CD4-positive, alpha-beta T cell treated with Interleukin-4 for 1 hour (primary cell): ENCODE measurements around the gene SMOC2.
"Not testable (repeated sequence)": the region's sequence is repeated elsewhere in the genome, so short reads cannot be mapped to it uniquely, and the experiment has no call there.

ENCODE experiments used
- DNase-seq, 2 donors: peaks; one replicate each; pipeline ENCODE4 v3.0.0-alpha.2; 2020 to 2022

The SMOC2 gene

GRCh38 chr6:168666699-168667427, 225.9 kb downstream of the SMOC2 start:
- no peak for DNase-seq

- DNase-seq = no peak
Measured at GRCh38 chr6:168667428-168667805, 226.4 kb downstream of the SMOC2 start.

- no peak for DNase-seq
Measured at GRCh38 chr6:168670401-168670985, 229.5 kb downstream of the SMOC2 start.

GRCh38 chr6:168671028-168671862, 230.3 kb downstream of the SMOC2 start:
- no peak for DNase-seq

GRCh38 chr6:168671863-168672546, 231.0 kb downstream of the SMOC2 start:
- DNase-seq = no peak

- no peak for DNase-seq
Measured at GRCh38 chr6:168674595-168674994, 233.6 kb downstream of the SMOC2 start.

GRCh38 chr6:168675375-168675774, 234.4 kb downstream of the SMOC2 start:
- DNase-seq = no peak

GRCh38 chr6:168675933-168676551, 235.1 kb downstream of the SMOC2 start:
- no peak for DNase-seq

- DNase-seq = no peak
Measured at GRCh38 chr6:168676552-168677322, 235.8 kb downstream of the SMOC2 start.

GRCh38 chr6:168677323-168677781, 236.4 kb downstream of the SMOC2 start:
- DNase-seq = not testable (repeated sequence)

- no peak for DNase-seq
Measured at GRCh38 chr6:168678077-168678476, 237.1 kb downstream of the SMOC2 start.

- DNase-seq = no peak
Measured at GRCh38 chr6:168678588-168678987, 237.6 kb downstream of the SMOC2 start.

GRCh38 chr6:168681748-168682147, 240.8 kb downstream of the SMOC2 start:
- DNase-seq = no peak

- DNase-seq = no peak
Measured at GRCh38 chr6:168683621-168684020, 242.6 kb downstream of the SMOC2 start.

- DNase-seq = no peak
Measured at GRCh38 chr6:168684471-168684870, 243.5 kb downstream of the SMOC2 start.

GRCh38 chr6:168684906-168685305, 243.9 kb downstream of the SMOC2 start:
- no peak for DNase-seq

GRCh38 chr6:168686029-168686738, 245.2 kb downstream of the SMOC2 start:
- no peak for DNase-seq

- DNase-seq = no peak
Measured at GRCh38 chr6:168686831-168687730, 246.1 kb downstream of the SMOC2 start.

GRCh38 chr6:168690271-168690670, 249.3 kb downstream of the SMOC2 start:
- no peak for DNase-seq

- DNase-seq = no peak
Measured at GRCh38 chr6:168691774-168692173, 250.8 kb downstream of the SMOC2 start.
